ENCODE results near the gene KCNK1.

- TF ChIP-seq CTCF (IDR thresholded peaks at IDR 0.05) = no peak
- TF ChIP-seq EP300 (IDR thresholded peaks at IDR 0.05) = no peak
- TF ChIP-seq POLR2A (IDR thresholded peaks at IDR 0.05) = no peak
- no peak for TF ChIP-seq POLR2AphosphoS5 (IDR thresholded peaks at IDR 0.05)
Measured at GRCh38 chr1:233662575-233663304, 48.8 kb downstream of the KCNK1 start.
